Activated T-cell treated with anti-CD3 and anti-CD28 coated beads for 48 hours (primary cell): ENCODE results near the gene LYPD6B.

Experiments
- DNase-seq: peaks from one replicate; pipeline ENCODE4 v3.0.0-alpha.2; 2020; ENCODE audit warnings: low read depth

LYPD6B gene

DNA sequence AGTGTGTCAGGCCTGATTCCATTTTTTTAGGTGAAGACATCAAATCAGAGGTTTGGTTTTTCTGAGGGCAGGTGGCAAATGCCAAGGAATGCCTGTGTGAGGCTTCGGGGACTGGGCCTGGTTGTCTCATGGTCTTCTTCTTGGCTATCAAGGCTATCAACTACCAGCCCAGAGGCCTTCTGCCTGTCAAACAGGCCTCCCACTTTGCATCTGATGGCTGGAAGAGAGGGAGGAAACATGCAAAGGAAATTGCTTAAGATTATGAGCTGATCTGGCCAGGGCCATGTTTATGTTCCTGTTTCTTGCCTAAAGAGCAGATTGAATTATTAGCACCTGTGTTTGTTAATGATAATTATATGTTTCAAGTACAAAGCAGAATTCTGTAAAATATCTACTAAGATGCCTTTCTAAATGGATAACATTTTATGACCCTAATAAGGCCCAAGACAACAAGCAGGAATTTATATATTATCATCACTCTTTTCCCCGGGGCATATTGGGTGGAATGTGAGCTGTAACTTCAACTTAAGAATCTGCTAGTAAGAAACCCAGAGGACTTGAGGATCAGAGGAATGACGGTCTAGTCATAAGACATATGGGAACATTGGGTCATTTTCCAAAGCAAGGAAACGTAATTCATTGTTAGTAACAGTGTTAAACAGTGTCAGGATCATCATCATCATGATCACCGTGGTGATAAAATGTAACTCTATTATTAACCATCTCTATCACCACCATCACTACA lies 123.2 kb downstream of the LYPD6B start:
- no peak for DNase-seq

DNA sequence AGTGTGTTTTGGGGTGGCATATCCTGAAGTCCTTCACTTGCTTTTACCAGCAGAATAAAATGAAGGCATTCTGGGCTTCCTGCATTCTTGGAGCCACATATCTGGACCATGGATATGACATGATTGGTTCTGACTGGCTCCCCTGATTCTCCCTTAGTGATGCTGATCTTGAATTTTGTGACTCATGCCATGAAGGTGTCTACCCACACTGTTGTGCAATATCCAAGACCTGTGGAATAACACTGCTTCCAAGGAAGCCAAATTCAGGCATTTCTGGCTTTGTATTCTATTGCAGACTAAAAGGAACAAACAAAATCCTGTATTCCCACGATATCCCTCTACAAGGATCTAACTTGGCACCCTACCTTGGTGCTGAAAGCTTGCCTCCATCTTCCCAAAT lies 125.8 kb downstream of the LYPD6B start:
- no peak for DNase-seq

- DNase-seq = no peak
Measured at GRCh38 chr2:149164827-149165226, 126.3 kb downstream of the LYPD6B start.

DNA sequence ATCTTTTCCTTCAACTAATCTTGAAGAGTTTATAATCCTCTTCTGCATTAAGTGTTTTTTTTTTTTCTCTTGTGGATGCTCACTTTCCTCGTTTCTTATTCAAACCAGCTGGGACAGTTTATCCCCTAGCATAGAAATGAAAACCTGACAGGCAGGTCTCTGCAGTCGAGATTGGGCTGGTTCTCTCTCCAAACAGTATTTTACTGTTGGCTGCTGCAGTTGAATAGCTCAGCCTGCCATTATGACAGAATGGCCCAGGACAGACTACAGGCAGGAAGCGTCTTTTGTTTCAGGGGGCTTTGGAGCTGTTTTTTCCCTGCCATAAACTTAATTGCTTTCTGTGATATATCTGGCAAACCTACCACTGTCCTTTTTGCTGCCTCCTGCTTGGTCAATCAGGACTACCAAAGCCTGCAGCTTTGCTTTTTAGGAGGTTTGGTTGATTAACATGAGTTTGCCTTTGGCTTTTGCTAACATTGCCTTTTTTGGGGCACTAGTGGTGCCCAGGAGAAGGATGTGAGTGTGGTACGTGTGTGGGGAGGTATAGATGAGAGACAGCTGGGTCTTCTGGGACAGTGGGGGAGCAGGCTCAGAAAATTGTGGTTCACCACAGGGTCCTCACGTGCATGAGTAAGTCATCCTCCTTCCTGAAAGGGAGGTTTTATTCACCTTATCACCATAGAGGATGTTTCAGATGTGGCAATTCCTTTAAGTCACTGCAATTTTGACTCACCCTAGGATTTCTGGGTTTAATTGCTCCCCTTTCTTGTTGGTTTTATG lies 128.7 kb downstream of the LYPD6B start:
- DNase-seq = peak; percentile 27

DNA sequence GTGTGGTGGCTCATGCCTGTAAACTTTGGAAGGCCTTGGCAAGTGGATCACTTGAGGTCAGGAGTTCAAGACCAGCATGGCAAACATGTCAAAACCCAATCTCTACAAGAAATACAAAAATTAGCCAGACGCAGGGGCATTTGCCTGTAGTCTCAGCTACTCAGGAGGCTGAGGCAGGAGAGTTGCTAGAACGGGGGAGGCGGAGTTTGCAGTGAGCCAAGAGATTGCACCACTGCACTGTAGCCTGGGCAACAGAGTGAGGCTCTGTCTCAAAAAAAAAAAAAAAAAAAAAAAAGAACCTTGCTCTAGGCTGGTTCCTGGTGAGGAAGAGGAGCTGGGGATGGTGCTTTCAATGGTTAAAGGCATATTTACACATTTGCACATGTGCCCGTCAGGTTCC lies 129.4 kb downstream of the LYPD6B start:
- no peak for DNase-seq

DNA sequence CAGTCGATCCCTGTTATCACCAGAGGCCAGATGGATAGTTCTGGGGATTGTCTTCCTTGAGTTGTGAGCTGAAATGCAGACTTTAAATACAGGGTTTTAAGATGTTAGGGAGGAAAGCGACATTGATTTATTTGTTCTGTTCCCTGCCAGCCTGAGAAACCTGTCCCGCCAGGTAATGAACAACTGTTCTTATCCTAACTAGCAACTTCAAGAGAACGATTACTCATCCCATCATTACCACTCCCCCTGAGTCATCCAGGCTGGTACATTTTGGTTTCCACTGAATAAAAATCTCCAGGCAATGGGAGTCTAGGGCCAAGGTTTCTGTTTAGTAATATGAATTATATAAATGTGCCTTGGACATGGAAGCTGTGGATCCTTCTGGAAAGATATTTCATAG lies 131.2 kb downstream of the LYPD6B start:
- no peak for DNase-seq

GRCh38 chr2:149170156-149170555 lies 131.7 kb downstream of the LYPD6B start:
- no peak for DNase-seq

- no peak for DNase-seq
Measured at GRCh38 chr2:149170911-149171310, 132.4 kb downstream of the LYPD6B start.

GRCh38 chr2:149173220-149173619 lies 134.7 kb downstream of the LYPD6B start:
- DNase-seq = no peak

GRCh38 chr2:149175956-149176355 lies 137.5 kb downstream of the LYPD6B start:
- no peak for DNase-seq

DNA sequence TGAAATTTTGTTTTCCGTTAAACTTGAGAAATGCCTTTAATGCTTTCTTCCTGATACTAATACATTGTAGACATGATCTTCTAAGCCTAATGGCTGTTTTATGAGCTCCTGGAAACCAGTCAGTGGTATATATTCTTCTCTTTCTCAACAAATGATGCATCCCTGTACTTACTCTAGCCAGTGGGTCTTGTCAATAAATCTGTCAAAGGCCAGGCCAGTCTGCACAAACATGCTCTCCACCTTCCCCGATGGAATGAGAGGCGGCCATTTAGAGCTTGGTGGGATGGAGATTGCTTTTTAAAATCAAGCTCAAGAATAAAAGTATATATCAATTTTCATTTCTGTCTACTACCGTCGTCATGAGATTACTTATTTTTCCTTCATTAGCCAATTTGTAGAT lies 140.1 kb downstream of the LYPD6B start:
- DNase-seq = no peak

DNA sequence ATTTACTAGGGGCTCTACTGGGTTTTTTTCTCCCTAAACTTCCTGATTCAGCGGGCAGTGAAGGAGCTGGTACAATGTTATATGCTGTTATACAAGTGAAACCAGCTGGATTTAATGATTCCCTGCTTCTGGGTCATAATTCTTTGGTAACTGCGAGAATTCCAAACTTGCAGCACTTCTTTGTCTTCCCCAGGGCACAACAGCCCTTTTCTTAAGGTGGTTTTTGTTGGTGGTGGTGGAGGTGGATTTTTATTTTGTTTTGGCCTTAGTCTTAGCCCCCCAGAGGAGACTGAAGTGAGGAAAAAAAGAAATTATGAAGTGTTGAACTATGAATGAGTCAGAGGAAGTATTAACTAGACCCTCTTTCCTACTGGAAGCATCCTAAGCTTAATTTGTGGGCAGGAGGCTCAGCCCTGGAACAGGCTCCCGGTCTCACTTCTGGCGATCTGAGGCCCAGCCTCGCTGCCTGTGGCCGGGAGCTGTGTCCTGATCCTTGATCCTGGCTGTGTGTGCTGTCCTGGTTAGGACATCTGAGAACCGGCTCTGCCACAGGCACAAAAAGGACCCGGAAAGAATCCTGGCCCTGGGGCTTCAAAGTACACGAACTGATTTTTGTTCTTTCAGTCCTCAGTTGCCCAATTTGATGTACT lies 141.9 kb downstream of the LYPD6B start:
- DNase-seq = no peak

- no peak for DNase-seq
Measured at GRCh38 chr2:149183187-149183586, 144.7 kb downstream of the LYPD6B start.

GRCh38 chr2:149184991-149185390 lies 146.5 kb downstream of the LYPD6B start:
- DNase-seq = no peak

DNA sequence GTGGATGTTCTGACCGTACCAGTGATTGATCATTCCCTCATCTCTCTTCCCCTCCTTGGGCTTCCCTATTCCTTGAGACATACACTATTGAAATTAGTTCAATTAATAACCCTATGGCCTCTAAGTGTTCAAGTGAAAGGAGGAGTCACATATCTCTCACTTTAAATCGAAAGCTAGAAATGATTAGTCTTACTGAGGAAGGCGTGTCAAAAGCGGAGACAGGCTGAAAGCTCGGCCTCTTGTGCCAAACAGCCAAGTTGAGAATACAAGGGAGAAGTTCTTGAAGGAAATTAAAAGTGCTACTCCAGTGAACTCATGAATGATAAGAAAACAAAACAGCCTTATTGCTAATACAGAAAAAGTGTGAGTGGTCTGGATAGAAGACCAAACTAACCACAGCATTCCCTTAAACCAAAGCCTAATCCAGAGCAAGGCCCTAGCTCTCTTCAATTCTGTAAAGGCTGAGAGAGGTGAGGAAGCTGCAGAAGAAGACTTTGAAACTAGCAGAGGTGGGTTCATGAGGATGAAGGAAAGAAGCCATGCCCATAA lies 147.5 kb downstream of the LYPD6B start:
- DNase-seq = no peak

GRCh38 chr2:149187057-149187456 lies 148.6 kb downstream of the LYPD6B start:
- DNase-seq = no peak

- no peak for DNase-seq
Measured at GRCh38 chr2:149188291-149188690, 149.8 kb downstream of the LYPD6B start.

GRCh38 chr2:149189769-149190168 lies 151.3 kb downstream of the LYPD6B start:
- DNase-seq = no peak

GRCh38 chr2:149191915-149192314 lies 153.4 kb downstream of the LYPD6B start:
- DNase-seq = no peak

DNA sequence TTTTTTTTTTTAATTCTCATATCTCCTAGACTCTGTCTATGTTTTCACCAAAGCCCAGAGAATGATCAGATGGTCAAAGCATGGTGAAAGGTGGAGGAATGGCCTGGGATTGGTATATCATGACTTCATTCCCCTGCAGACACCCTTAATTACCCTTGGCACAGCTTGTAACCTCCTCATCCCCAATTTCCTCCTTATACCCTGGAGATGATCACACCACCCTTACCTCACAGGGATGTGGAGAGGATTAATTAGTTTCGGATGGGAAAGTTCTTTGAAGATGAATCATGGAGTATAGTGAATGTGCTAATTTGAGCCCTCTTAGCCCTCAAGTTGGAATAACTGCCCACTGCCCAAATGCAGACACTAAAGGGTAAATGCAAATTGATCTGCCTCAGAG lies 153.9 kb downstream of the LYPD6B start:
- no peak for DNase-seq

GRCh38 chr2:149200109-149200520 lies 161.6 kb downstream of the LYPD6B start:
- no peak for DNase-seq

- no peak for DNase-seq
Measured at GRCh38 chr2:149204686-149205085, 166.2 kb downstream of the LYPD6B start.

DNA sequence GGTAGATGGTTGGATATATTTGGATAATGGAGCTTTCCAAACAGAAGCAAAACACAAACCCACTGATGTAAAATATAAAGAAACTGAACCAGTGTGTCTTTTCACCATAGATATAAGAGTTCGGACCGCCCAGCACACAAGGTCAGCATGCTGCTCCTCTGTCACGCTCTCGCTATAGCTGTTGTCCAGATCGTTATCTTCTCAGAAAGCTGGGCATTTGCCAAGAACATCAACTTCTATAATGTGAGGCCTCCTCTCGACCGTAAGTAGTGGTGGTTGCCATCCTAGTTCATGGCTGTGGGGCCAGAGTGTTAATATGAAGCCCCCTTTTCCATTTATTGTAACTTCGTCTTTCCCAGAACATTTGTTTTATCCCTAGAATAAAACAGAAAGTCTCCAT lies 166.6 kb downstream of the LYPD6B start:
- DNase-seq = no peak
